Ramos (cell line): ENCODE data around the gene NCAM2.

ENCODE experiments used
- in situ Hi-C: fragments of 300-500 bp; cut with MboI; formaldehyde crosslinking; loops from one replicate; pipeline ENCODE4 v1.14.3; 2022; ENCODE audit warnings: low sequenced_read_pairs; ENCODE audit not compliant: unreplicated experiment

NCAM2 gene

DNA sequence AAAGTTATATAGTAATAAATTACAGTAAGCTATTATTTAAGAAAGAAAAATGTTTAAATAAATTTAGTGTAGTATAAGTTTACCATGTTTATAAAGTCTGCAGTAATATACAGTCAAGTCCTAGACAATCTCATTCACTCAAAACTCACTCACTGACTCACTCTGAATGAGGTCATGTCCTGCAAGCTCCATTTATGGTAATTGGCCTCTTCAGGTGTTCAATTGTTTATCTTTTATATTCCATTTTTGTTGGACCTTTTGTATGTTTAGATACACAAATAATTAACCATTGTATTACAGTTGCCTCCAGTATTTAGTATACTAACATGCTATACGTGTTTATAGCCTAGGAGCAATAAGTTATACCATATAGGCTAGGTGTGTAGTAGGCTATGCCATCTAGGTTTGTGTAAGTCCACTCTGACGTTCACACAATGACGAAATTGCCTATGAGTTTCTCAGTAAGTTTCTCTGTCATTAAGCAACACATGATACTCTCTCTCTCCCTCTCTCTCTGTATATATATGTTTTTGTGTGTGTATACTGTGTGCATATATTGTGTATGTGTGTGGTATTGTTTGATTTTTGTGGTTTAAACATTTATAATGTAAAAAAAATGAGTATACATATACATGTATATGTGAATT lies 161.2 kb downstream of the NCAM2 start:
- in situ Hi-C loops, result loop anchor here (25.0 kb wide), 2 partner anchors 753 to 1628 kb away; no protein-coding TSS in a partner anchor

DNA sequence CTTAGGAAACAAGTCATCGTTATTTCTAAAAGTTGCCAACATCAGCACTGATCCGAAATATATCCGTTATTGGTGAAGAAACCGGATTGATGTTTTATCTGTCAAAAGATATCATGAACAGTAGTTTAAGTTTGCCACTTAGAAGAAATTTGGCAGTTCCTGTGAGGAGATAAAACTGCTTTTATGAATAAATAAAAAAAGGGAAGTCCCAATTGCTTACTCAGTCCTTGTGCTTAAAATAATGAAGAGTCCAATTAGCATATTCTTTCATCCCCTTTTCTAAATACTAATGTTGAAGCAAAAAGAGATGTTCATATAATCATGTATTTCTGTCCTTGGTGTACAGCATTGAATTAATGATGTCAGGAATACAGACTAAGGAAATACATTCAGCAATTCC lies 164.6 kb downstream of the NCAM2 start:
- in situ Hi-C loops, result loop anchor here (25.0 kb wide), 2 partner anchors 750 to 1625 kb away; no protein-coding TSS in a partner anchor

- in situ Hi-C loops, result loop anchor here (25.0 kb wide), 2 partner anchors 748 to 1623 kb away; no protein-coding TSS in a partner anchor
Measured at GRCh38 chr21:21163904-21164303, 165.7 kb downstream of the NCAM2 start.

DNA sequence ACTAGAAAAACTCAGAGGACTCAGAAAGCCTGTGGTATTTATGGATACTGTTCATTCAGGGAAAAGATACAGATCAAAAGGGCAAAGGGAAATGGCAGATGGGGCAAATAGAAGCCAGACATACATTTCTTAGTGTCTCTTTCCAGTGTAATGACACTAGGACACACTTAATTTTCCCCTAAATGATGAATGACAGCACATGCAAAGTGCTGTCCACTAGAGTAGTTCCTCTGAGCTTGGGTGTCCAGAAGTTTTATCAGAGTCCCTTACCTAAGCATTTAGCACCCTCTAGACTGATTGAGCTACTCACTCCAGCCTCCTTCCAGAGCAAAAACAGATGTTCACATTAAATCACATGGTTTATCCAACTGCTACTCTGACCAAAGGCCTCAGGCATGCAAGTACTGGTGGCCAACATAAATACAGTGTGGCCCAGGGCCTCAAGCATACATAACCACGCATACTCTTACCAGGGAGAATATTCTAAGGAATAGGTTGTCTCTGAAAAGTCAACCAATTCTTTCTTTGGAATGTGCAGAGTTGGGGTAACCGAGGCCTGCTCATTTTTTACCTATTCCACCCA lies 166.9 kb downstream of the NCAM2 start:
- in situ Hi-C loops, result loop anchor here (25.0 kb wide), 2 partner anchors 747 to 1622 kb away; no protein-coding TSS in a partner anchor

GRCh38 chr21:21174676-21175075 lies 176.5 kb downstream of the NCAM2 start:
- in situ Hi-C loops, result loop anchor here (25.0 kb wide), 2 partner anchors 738 to 1613 kb away; no protein-coding TSS in a partner anchor

DNA sequence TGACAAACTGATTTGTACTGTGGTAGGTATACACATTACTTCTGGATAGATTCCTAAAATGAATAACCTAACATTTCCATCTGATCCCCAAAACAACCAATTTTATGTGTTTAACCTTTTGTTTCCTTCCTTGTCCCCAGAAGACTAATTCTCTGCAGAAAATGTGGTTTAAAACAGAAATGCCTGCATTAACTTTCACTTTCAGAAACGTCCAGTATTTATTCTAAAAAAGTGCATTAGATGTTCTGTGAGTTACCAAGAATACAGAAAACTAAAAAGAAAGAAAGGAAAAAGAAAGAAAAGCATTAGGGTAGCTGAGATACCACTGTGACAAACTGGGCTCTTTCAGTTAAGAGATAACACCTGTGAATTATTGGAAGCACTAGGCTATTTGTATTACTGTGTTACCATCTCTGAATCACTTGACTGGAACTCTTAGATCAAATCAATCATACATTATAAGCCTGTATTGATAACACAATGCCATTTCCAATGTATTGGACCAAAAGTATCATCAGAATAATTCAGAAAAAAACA lies 177.7 kb downstream of the NCAM2 start:
- in situ Hi-C loops, result no loop called here

GRCh38 chr21:21177353-21177986 lies 179.3 kb downstream of the NCAM2 start:
- in situ Hi-C loops, result no loop called here

GRCh38 chr21:21179619-21180298 lies 181.6 kb downstream of the NCAM2 start:
- in situ Hi-C loops, result no loop called here

DNA sequence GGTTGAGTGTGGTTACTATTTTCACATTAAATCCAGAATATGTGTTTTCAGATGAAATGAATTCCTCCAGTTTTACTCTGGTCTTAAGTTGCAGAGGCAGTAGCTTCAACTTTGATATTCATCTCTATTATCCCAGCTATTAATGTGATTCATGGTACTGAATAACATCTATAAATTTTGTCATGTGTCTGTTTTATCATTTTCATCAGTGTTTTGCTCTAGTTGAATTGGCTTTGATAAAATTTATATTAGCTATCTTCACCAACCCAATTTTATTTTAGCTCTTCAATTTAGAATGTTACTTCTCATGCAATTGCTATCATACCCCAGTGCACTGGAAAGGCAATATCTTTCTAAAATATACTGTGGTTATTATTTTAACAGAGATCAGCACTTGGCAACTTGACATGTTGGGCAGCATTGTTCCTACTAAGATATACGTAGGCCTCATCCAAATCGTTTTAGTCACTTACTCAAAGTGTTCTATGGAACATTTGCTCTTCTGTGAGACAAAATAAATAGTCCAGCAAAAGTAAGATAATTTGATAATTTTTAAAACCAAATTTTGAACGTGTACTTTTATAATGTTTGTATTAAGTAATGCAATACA lies 184.3 kb downstream of the NCAM2 start:
- in situ Hi-C loops, result no loop called here

GRCh38 chr21:21183092-21183491 lies 184.9 kb downstream of the NCAM2 start:
- in situ Hi-C loops, result no loop called here

- in situ Hi-C loops, result no loop called here
Measured at GRCh38 chr21:21184771-21185528, 186.7 kb downstream of the NCAM2 start.

- in situ Hi-C loops, result no loop called here
Measured at GRCh38 chr21:21187579-21187978, 189.4 kb downstream of the NCAM2 start.

DNA sequence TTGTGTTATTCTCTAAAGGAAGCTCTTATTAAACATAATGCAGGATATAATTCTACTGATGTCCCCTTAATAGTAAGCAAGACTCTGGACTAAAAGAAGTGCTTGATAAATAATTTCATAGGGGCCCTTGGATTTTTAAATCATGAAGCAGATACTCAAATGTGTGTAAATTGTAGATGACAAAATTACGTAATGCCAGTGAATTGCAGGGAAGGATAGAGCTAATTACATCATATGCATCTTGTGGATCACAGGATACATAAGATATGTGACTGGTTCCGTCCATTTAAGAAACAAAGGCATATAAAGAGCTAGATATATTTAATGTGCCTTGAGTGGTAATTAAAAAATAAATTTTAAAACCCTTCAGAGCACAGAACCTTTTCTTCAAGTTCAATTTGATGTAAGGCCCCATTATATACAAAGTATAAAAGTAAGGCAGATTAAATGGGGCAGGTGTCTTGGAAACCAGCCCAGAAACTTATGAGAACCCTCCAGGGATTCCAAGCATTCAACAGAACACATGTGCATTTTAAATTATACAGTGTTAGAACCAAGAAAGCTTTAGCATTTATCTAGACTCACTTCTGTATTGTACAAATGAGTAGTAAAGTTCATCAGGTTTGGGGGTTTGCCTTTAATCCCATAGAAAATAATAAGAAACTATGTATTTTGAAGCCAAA lies 190.4 kb downstream of the NCAM2 start:
- in situ Hi-C loops, result no loop called here

GRCh38 chr21:21195417-21195943 lies 197.3 kb downstream of the NCAM2 start:
- in situ Hi-C loops, result no loop called here

DNA sequence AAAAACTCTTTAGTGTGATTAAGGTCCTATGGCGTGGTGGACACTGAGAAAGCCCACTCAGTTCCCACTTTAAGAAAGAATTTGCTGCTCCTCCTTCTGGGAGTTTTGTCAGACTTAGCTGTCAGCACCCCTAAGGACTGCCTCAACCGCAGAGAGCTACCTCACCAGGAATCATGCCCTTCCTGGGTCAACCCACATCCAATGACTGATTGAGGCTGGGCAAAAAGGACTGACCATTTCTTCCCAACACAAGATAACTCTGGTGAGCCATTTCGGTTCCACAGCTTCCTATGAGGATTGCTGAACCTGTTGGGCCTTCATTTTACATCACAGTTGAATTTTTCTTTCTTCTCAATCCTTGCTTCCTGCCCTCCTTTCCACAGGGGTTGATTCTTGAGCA lies 197.9 kb downstream of the NCAM2 start:
- in situ Hi-C loops, result no loop called here

GRCh38 chr21:21196848-21197247 lies 198.6 kb downstream of the NCAM2 start:
- in situ Hi-C loops, result no loop called here

DNA sequence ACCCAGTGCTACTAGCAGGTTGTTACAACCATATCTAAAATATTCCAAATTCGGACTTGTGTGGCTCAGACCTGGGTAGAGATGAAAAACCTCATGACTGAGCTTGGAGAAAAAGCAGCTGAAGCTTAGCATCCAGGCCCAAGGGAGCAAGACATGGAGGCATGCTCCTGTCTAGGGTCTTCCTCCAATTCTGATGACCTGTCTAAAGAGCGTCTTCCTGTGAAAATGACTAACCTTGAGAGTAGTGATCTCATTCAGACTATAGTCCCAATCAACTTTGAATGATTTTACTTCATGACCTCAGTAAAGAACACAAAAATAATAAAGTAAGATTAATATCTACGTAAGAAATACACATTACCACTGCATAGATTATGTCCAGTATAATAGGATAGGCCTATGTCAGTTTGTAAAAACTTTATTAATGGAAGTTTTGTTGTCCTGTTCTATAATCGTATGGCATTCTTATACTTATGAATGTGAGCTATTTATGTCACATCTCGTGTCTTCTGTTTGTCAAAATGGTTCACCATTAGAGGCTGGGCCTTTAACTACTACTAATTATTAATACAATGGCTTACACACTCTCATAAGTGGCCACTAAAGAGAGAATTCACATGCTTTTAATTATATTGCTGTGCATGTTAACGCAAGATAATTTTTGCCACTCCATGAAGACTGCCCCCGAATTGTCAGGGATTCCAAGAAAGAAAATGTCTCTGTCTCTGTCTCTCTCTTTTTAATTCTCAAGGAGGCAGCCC lies 201.3 kb downstream of the NCAM2 start:
- in situ Hi-C loops, result no loop called here
